Cardiac fibroblast (primary cell): Measurements from ENCODE around the gene RTEL1.

Experiments
- DNase-seq, 2 donors: peaks; one replicate each; pipeline versions ENCODE4 v3.0.0 to v3.0.0-alpha.2; 2010; ENCODE audit warnings: low read depth in 2 of 2
- H3K4me3 ChIP-seq, 2 donors: replicated peaks in 1 of 2; 1 replicate in 1 of 2; 2 replicates in 1 of 2; pipeline ENCODE4 v1.5.1; 2011; ENCODE audit warnings: low read depth in 2 of 2, low read length in 2 of 2, mild to moderate bottlenecking in 2 of 2, moderate library complexity in 1 of 2
- CTCF ChIP-seq: IDR thresholded peaks from one replicate; pipeline ENCODE4 v1.5.1; 2011; ENCODE audit warnings: low read depth, mild to moderate bottlenecking, low read length, inconsistent platforms

RTEL1 gene

GRCh38 chr20:63705232-63706026 lies 47.3 kb downstream of the RTEL1 start:
- no peak overlapping the region for H3K4me3 ChIP-seq
- no peak for TF ChIP-seq CTCF
- DNase-seq = no peak

- peak overlapping the region; percentile 77 to 81 for H3K4me3 ChIP-seq
- no peak for TF ChIP-seq CTCF
- no peak for DNase-seq
Observed at GRCh38 chr20:63706027-63706695, 48.0 kb downstream of the RTEL1 start.

- peak overlapping the region; percentile 77 to 81 for H3K4me3 ChIP-seq
- peak; percentile 26 for TF ChIP-seq CTCF
- peak; percentile 43 to 49 for DNase-seq
Observed at GRCh38 chr20:63706852-63707557, 48.9 kb downstream of the RTEL1 start.

- H3K4me3 ChIP-seq = peak within 1 kb of the TSS; percentile 81 to 83
- TF ChIP-seq CTCF = no peak
Observed at GRCh38 chr20:63707558-63708300, 49.6 kb downstream of the RTEL1 start, which contains the start of the genes ARFRP1 and ZGPAT. Gene ARFRP1 (minus strand): TSS chr20:63707976. CDS start chr20:63707091, 885 bp downstream. Gene ZGPAT (plus strand): TSS chr20:63708039. CDS start chr20:63708581, 542 bp downstream.

GRCh38 chr20:63708301-63709148 lies 50.4 kb downstream of the RTEL1 start:
- peak overlapping the region; percentile 81 to 83 for H3K4me3 ChIP-seq
- TF ChIP-seq CTCF = no peak
- no peak for DNase-seq

More at GRCh38 chr20:63707558-63708300, 49.6 kb downstream of the RTEL1 start, which contains the start of the genes ARFRP1 and ZGPAT:
- peak; percentile 75 to 87 for DNase-seq
